GM06990 (cell line): Measurements from ENCODE around the gene MIDN.

Experiments used
- DNase-seq: peaks from one replicate; pipeline ENCODE4 v3.0.0-alpha.2; 2011; ENCODE audit not compliant: insufficient read length; ENCODE audit errors: extremely low read depth
- H3K27me3 ChIP-seq: replicated peaks from 2 replicates; pipeline ENCODE4 v1.6.0; 2011; ENCODE audit warnings: low read length; ENCODE audit not compliant: control insufficient read depth, insufficient read depth
- H3K36me3 ChIP-seq: 2 replicates; pipeline ENCODE4 v1.5.1; 2011; ENCODE audit warnings: low read length; ENCODE audit not compliant: control insufficient read depth, insufficient read depth
- H3K4me3 ChIP-seq: replicated peaks from 2 replicates; pipeline ENCODE4 v1.5.1; 2011; ENCODE audit warnings: low read depth, mild to moderate bottlenecking, control low read depth, low read length
- TF ChIP-seq, protein P1 (sequence below): IDR thresholded peaks from 2 replicates; pipeline ENCODE4 v1.5.1; 2011; ENCODE audit warnings: low read length, control low read depth, mild to moderate bottlenecking, inconsistent platforms; ENCODE audit not compliant: insufficient read depth, poor library complexity, severe bottlenecking

MIDN gene

DNA sequence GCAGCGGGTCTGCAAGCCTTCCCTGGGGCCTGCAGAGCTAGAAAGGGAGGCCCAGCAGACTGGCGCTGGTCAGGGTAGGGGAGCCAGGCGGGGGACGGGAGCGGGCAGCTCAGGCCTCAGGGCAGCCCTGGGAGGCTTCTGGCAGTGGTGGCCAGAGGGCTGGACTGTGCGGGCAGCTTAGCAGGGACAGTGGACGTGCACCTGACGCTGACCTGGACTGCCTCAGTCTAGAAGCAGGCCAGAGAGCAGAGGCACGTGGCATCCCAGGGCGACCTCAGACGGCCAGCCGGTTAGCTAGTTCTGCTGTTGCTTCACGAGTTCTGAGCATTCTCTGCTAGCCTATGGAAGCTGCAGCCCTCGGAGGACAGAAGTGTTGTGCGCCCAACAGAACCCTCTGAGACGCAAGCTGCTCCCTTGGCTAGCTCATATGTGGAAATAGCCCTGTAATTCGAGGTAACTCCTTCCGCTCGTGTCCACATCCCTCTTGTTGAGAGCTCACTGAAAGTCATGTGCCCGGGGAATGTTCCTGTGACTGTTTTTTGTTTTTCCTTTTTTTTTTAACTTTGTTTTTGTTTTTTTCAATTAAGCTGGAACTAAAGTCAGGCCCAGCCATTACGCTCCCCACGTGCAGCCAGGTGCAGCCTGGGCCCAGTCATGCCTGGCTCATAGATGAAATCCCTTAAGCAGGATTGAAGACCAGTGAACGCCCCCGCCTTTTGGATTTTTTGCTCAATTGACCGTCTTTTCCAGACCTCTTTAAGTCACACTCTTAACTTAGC is 25.1 kb downstream of the MIDN start:
- H3K4me3 ChIP-seq: no peak overlapping the region
- H3K27me3 ChIP-seq: no peaks in the 10 kb centered on the region
- TF ChIP-seq, protein P1, sequence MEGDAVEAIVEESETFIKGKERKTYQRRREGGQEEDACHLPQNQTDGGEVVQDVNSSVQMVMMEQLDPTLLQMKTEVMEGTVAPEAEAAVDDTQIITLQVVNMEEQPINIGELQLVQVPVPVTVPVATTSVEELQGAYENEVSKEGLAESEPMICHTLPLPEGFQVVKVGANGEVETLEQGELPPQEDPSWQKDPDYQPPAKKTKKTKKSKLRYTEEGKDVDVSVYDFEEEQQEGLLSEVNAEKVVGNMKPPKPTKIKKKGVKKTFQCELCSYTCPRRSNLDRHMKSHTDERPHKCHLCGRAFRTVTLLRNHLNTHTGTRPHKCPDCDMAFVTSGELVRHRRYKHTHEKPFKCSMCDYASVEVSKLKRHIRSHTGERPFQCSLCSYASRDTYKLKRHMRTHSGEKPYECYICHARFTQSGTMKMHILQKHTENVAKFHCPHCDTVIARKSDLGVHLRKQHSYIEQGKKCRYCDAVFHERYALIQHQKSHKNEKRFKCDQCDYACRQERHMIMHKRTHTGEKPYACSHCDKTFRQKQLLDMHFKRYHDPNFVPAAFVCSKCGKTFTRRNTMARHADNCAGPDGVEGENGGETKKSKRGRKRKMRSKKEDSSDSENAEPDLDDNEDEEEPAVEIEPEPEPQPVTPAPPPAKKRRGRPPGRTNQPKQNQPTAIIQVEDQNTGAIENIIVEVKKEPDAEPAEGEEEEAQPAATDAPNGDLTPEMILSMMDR: no peak
- H3K36me3 ChIP-seq: peaks cover 36% of the 10 kb centered on the region
- DNase-seq: no peak

DNA sequence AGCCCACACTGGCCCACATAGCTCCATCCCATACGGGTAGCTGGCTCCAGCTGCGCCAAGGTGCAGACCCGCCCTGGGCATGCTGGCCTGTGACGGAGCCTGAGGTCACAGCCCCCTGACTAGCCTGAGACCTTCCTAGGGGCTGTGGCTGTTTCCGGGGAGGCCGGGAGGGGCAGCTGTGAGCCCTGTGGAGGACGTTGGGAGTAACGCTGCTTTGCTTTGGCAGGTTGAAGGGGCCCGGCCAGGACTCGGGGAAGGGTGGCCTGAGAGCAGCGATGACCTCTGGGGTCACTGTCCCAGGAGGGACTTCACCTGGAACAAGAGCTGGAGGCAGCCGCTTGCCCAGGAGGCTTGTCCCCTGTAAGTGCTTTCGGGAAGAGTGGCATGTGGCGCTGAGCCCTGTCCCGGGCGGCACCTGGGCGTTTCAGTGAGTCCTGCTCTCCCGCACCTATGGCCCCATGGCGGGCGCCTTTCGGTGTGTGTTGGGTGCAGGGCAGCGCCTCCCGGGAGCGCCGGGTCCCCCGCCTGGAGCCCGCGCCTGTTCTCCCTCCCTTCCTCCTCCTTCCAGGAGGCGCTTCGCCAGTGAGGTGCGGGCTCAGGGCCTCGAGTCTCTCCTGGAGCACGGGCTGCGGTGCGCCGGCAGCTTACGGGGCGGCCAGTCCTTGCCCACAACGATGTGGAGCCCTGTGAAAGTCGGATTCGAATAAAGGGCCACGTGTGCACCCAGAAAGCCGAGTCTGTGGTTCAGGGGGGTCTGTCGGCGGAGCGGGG is 25.9 kb downstream of the MIDN start:
- Histone ChIP-seq H3K4me3 (peak overlapping the region; percentile 58), H3K36me3 (peaks cover 39% of the 10 kb centered on the region), H3K27me3 (no peaks in the 10 kb centered on the region)
- TF ChIP-seq, protein P1: no peak
- DNase-seq: no peak

DNA sequence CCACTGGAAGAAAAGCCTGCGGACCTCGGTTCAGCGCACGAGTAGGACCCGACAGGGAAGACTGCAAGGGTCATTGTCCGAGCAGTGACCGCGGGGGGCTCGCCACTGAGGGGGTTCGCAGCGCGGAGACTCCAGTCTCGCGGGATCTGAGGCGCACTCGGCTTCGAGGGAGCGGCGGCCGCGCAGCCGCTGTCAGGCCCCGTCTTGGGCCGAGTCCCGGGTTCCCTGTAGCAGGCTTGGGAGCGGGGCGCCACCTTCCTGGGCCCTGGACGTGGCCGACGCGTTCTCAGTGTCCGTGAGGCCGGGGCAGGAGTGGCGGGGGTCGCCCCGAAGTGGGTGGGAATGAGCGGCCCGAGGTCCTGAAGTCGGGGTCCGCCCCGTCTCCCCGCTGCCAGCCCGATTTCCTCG is 26.5 kb downstream of the MIDN start:
- H3K36me3 ChIP-seq: peaks cover 39% of the 10 kb centered on the region
- peak overlapping the region; percentile 58 for H3K4me3 ChIP-seq
- TF ChIP-seq, protein P1: no peak
- H3K27me3 ChIP-seq: no peaks in the 10 kb centered on the region
- peak; percentile 63 for DNase-seq

DNA sequence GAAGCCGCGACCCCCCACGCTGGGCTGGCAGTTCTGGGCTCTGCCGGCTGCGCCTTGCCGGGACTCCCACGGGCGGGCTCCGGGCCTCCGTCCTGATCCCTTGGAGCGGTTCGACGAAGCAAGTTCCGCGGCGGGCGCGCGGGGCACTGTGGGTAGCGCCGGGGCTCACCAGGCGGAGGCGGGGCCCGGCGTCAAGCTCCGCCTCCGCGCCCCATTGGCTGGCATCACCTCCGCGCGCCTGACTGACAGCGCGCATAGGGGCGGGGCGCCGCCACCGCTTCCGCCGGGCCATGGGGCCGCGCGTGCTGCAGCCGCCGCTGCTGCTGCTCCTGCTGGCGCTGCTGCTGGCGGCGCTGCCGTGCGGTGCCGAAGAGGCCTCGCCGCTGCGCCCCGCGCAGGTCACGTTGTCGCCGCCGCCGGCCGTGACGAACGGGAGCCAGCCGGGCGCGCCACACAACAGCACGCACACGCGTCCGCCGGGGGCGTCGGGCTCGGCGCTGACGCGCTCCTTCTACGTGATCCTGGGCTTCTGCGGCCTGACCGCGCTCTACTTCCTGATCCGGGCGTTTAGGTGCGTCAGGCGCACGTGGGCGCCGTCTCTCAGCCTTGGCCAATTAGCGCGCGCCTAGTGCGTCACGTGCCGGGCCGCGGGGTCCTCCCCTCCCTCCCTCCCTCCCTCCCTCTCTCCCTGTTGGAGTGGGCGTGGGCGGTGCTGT is 27.0 kb downstream of the MIDN start, which contains the start of gene FAM174C:
TSS of gene FAM174C (plus strand) at position 271 of the 716 bp plus-strand sequence. CDS start at position 291, 20 bp downstream.
- DNase-seq: peak; percentile 98
- TF ChIP-seq, protein P1: no peak
- Histone ChIP-seq H3K4me3 (peak within 1 kb of the TSS; percentile 72), H3K27me3 (no peaks in the 10 kb centered on the region), H3K36me3 (peaks cover 39% of the 10 kb centered on the region)

DNA sequence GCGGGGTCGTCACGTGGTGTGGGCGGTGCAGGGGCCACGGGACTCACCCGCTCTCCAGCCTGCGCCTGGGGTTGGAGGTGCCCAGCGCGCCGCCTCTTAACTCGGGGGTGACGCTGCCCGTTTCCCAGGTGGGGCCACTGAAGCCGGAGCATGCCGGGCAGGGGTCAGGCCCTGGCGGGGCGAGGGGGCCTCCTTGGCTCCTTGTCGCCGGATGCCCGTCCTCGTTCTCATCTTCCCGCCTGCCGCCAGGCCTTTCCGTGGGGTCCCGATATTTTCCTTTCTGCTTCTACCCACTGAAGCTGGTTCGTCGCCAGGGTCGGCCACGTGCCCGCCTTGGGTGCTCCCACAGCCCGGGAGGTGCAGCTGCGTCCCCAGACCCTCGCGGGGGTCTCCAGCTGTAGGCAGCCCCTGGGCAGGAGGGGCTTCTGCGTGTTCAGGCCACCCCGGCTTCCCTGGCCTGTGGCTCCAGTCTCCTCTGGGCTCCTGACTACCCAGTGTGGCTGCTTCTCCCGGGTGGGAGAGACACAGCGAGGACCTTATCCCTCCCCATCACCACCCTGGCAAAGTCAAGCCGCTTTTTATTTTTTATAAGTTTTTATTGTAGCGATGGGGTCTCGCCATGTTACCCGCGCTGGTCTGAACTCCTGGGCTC is 27.7 kb downstream of the MIDN start:
- H3K4me3 ChIP-seq: peak overlapping the region; percentile 72
- H3K36me3 ChIP-seq: peaks cover 35% of the 10 kb centered on the region
- DNase-seq: no peak
- TF ChIP-seq, protein P1: no peak
- no peaks in the 10 kb centered on the region for H3K27me3 ChIP-seq
